ENCODE data around the gene OR52N2.

OR52N2 gene

GRCh38 chr11:5808500-5809121, at the start of gene OR52N2:
Gene OR52N2, plus strand, starts transcription at chr11:5808924. Its CDS starts 11,412 bp downstream, at chr11:5820336.
- H3K4me3 ChIP-seq (ENCODE audit: low read length in 2 of 2), result peak within 1 kb of the TSS; percentile 73
- peak within 1 kb of the TSS; percentile 17 to 43 for H3K9ac ChIP-seq (ENCODE audit: low read length in 2 of 2)

GRCh38 chr11:5767056-5767455, 41.7 kb upstream of the OR52N2 start:
- no peaks in the 10 kb centered on the region for H3K27me3 ChIP-seq (ENCODE audit: control insufficient read depth in 1 of 2, insufficient read depth in 2 of 2, low read length in 2 of 2)
- no peak overlapping the region for H3K9ac ChIP-seq (ENCODE audit: low read length in 2 of 2)
- H3K27ac ChIP-seq (ENCODE audit: low read length), result no peak overlapping the region
- no peaks in the 10 kb centered on the region for H3K4me1 ChIP-seq (ENCODE audit: control insufficient read depth, insufficient read depth, low read length)
- no peak overlapping the region for H3K4me3 ChIP-seq (ENCODE audit: low read length in 2 of 2)
- no peaks in the 10 kb centered on the region for H3K9me3 ChIP-seq (ENCODE audit: control insufficient read depth in 2 of 2, low read length in 2 of 2)
- H3K36me3 ChIP-seq (ENCODE audit: control insufficient read depth in 2 of 2, insufficient read depth in 2 of 2, low read length in 2 of 2), result no peaks in the 10 kb centered on the region

More at GRCh38 chr11:5808500-5809121, at the start of gene OR52N2:
- Histone ChIP-seq H3K9me3 (ENCODE audit: control insufficient read depth in 2 of 2, low read length in 2 of 2) (no peaks in the 10 kb centered on the region), H3K36me3 (ENCODE audit: control insufficient read depth in 2 of 2, insufficient read depth in 2 of 2, low read length in 2 of 2) (no peaks in the 10 kb centered on the region), H3K27ac (ENCODE audit: low read length) (no peak within 1 kb of the TSS), H3K4me1 (ENCODE audit: control insufficient read depth, insufficient read depth, low read length) (peaks cover 6% of the 10 kb centered on the region), H3K27me3 (ENCODE audit: control insufficient read depth in 1 of 2, insufficient read depth in 2 of 2, low read length in 2 of 2) (peaks cover 3 to 6% of the 10 kb centered on the region in 2 donors)

- Histone ChIP-seq H3K27me3 (ENCODE audit: control insufficient read depth in 1 of 2, insufficient read depth in 2 of 2, low read length in 2 of 2) (no peaks in the 10 kb centered on the region), H3K9me3 (ENCODE audit: control insufficient read depth in 2 of 2, low read length in 2 of 2) (no peaks in the 10 kb centered on the region), H3K4me1 (ENCODE audit: control insufficient read depth, insufficient read depth, low read length) (no peaks in the 10 kb centered on the region), H3K4me3 (ENCODE audit: low read length in 2 of 2) (no peak within 1 kb of the TSS), H3K36me3 (ENCODE audit: control insufficient read depth in 2 of 2, insufficient read depth in 2 of 2, low read length in 2 of 2) (no peaks in the 10 kb centered on the region), H3K9ac (ENCODE audit: low read length in 2 of 2) (no peak within 1 kb of the TSS), H3K27ac (ENCODE audit: low read length) (no peak within 1 kb of the TSS)
Observed at GRCh38 chr11:5783255-5783654, 25.5 kb upstream of the OR52N2 start, which contains the start of gene OR52N5. Gene OR52N5, minus strand, starts transcription at chr11:5783355. Its CDS starts 4,721 bp downstream, at chr11:5778634.

- Histone ChIP-seq H3K4me3 (ENCODE audit: low read length in 2 of 2) (no peak within 1 kb of the TSS), H3K27me3 (ENCODE audit: control insufficient read depth in 1 of 2, insufficient read depth in 2 of 2, low read length in 2 of 2) (no peaks in the 10 kb centered on the region), H3K4me1 (ENCODE audit: control insufficient read depth, insufficient read depth, low read length) (no peaks in the 10 kb centered on the region), H3K36me3 (ENCODE audit: control insufficient read depth in 2 of 2, insufficient read depth in 2 of 2, low read length in 2 of 2) (no peaks in the 10 kb centered on the region), H3K27ac (ENCODE audit: low read length) (no peak within 1 kb of the TSS), H3K9me3 (ENCODE audit: control insufficient read depth in 2 of 2, low read length in 2 of 2) (no peaks in the 10 kb centered on the region), H3K9ac (ENCODE audit: low read length in 2 of 2) (no peak within 1 kb of the TSS)
Observed at GRCh38 chr11:5791165-5791564, 17.6 kb upstream of the OR52N2 start, which contains the start of gene OR52N1. Gene OR52N1, minus strand, starts transcription at chr11:5791265. Its CDS starts 2,449 bp downstream, at chr11:5788816.

- H3K36me3 ChIP-seq (ENCODE audit: control insufficient read depth in 2 of 2, insufficient read depth in 2 of 2, low read length in 2 of 2), result no peaks in the 10 kb centered on the region
- no peak overlapping the region for H3K9ac ChIP-seq (ENCODE audit: low read length in 2 of 2)
- H3K27me3 ChIP-seq (ENCODE audit: control insufficient read depth in 1 of 2, insufficient read depth in 2 of 2, low read length in 2 of 2), result no peaks in the 10 kb centered on the region
- H3K4me1 ChIP-seq (ENCODE audit: control insufficient read depth, insufficient read depth, low read length), result no peaks in the 10 kb centered on the region
- no peak overlapping the region for H3K4me3 ChIP-seq (ENCODE audit: low read length in 2 of 2)
- no peaks in the 10 kb centered on the region for H3K9me3 ChIP-seq (ENCODE audit: control insufficient read depth in 2 of 2, low read length in 2 of 2)
- no peak overlapping the region for H3K27ac ChIP-seq (ENCODE audit: low read length)
Observed at GRCh38 chr11:5796541-5796940, 12.2 kb upstream of the OR52N2 start.

- H3K36me3 ChIP-seq (ENCODE audit: control insufficient read depth in 2 of 2, insufficient read depth in 2 of 2, low read length in 2 of 2), result no peaks in the 10 kb centered on the region
- H3K27ac ChIP-seq (ENCODE audit: low read length), result no peak overlapping the region
- H3K9me3 ChIP-seq (ENCODE audit: control insufficient read depth in 2 of 2, low read length in 2 of 2), result no peaks in the 10 kb centered on the region
- H3K9ac ChIP-seq (ENCODE audit: low read length in 2 of 2), result no peak overlapping the region
- H3K27me3 ChIP-seq (ENCODE audit: control insufficient read depth in 1 of 2, insufficient read depth in 2 of 2, low read length in 2 of 2), result peaks cover 3 to 4% of the 10 kb centered on the region in 2 donors
- H3K4me1 ChIP-seq (ENCODE audit: control insufficient read depth, insufficient read depth, low read length), result peaks cover 5% of the 10 kb centered on the region
- H3K4me3 ChIP-seq (ENCODE audit: low read length in 2 of 2), result no peak overlapping the region
Observed at GRCh38 chr11:5803982-5804381, 4.7 kb upstream of the OR52N2 start.

- H3K4me1 ChIP-seq (ENCODE audit: control insufficient read depth, insufficient read depth, low read length), result peaks cover 6% of the 10 kb centered on the region
- no peak overlapping the region for H3K9ac ChIP-seq (ENCODE audit: low read length in 2 of 2)
- H3K27me3 ChIP-seq (ENCODE audit: control insufficient read depth in 1 of 2, insufficient read depth in 2 of 2, low read length in 2 of 2), result peaks cover 3 to 6% of the 10 kb centered on the region in 2 donors
- no peaks in the 10 kb centered on the region for H3K9me3 ChIP-seq (ENCODE audit: control insufficient read depth in 2 of 2, low read length in 2 of 2)
- H3K27ac ChIP-seq (ENCODE audit: low read length), result no peak overlapping the region
- H3K36me3 ChIP-seq (ENCODE audit: control insufficient read depth in 2 of 2, insufficient read depth in 2 of 2, low read length in 2 of 2), result no peaks in the 10 kb centered on the region
- no peak overlapping the region for H3K4me3 ChIP-seq (ENCODE audit: low read length in 2 of 2)
Observed at GRCh38 chr11:5807580-5807979, 1.1 kb upstream of the OR52N2 start.

GRCh38 chr11:5809122-5809519, 397 bp downstream of the OR52N2 start:
- peaks cover 6% of the 10 kb centered on the region for H3K4me1 ChIP-seq (ENCODE audit: control insufficient read depth, insufficient read depth, low read length)
- no peak overlapping the region for H3K27ac ChIP-seq (ENCODE audit: low read length)
- H3K9ac ChIP-seq (ENCODE audit: low read length in 2 of 2), result peak overlapping the region; percentile 17 to 43
- no peaks in the 10 kb centered on the region for H3K9me3 ChIP-seq (ENCODE audit: control insufficient read depth in 2 of 2, low read length in 2 of 2)
- peaks cover 3 to 6% of the 10 kb centered on the region in 2 donors for H3K27me3 ChIP-seq (ENCODE audit: control insufficient read depth in 1 of 2, insufficient read depth in 2 of 2, low read length in 2 of 2)
- no peaks in the 10 kb centered on the region for H3K36me3 ChIP-seq (ENCODE audit: control insufficient read depth in 2 of 2, insufficient read depth in 2 of 2, low read length in 2 of 2)
- peak overlapping the region; percentile 73 for H3K4me3 ChIP-seq (ENCODE audit: low read length in 2 of 2)

- no peaks in the 10 kb centered on the region for H3K36me3 ChIP-seq (ENCODE audit: control insufficient read depth in 2 of 2, insufficient read depth in 2 of 2, low read length in 2 of 2)
Observed at GRCh38 chr11:5809905-5810795, 1.4 kb downstream of the OR52N2 start.

GRCh38 chr11:5815534-5815933, 6.8 kb downstream of the OR52N2 start:
- H3K4me1 ChIP-seq (ENCODE audit: control insufficient read depth, insufficient read depth, low read length), result no peaks in the 10 kb centered on the region
- no peak overlapping the region for H3K9ac ChIP-seq (ENCODE audit: low read length in 2 of 2)
- no peak overlapping the region for H3K27ac ChIP-seq (ENCODE audit: low read length)
- no peaks in the 10 kb centered on the region for H3K27me3 ChIP-seq (ENCODE audit: control insufficient read depth in 1 of 2, insufficient read depth in 2 of 2, low read length in 2 of 2)
- H3K36me3 ChIP-seq (ENCODE audit: control insufficient read depth in 2 of 2, insufficient read depth in 2 of 2, low read length in 2 of 2), result no peaks in the 10 kb centered on the region
- no peak overlapping the region for H3K4me3 ChIP-seq (ENCODE audit: low read length in 2 of 2)
- H3K9me3 ChIP-seq (ENCODE audit: control insufficient read depth in 2 of 2, low read length in 2 of 2), result no peaks in the 10 kb centered on the region

More at GRCh38 chr11:5809905-5810795, 1.4 kb downstream of the OR52N2 start:
- H3K4me1 ChIP-seq (ENCODE audit: control insufficient read depth, insufficient read depth, low read length), result peaks cover 6% of the 10 kb centered on the region
- no peak overlapping the region for H3K27ac ChIP-seq (ENCODE audit: low read length)
- H3K9me3 ChIP-seq (ENCODE audit: control insufficient read depth in 2 of 2, low read length in 2 of 2), result no peaks in the 10 kb centered on the region
- H3K27me3 ChIP-seq (ENCODE audit: control insufficient read depth in 1 of 2, insufficient read depth in 2 of 2, low read length in 2 of 2), result peaks cover 3 to 6% of the 10 kb centered on the region in 2 donors
- no peak overlapping the region for H3K4me3 ChIP-seq (ENCODE audit: low read length in 2 of 2)
- no peak overlapping the region for H3K9ac ChIP-seq (ENCODE audit: low read length in 2 of 2)

Measured in stomach smooth muscle (tissue), 2 donors.